Measurements from ENCODE around the gene MAD1L1. TPM values are rescaled to one million over a fixed set of nuclear protein-coding genes. Genes with fewer than 3 reads are reported as not detected.

MAD1L1 gene
- total RNA-seq, 1 donor from 2014 or later = 57.6 TPM

DNA sequence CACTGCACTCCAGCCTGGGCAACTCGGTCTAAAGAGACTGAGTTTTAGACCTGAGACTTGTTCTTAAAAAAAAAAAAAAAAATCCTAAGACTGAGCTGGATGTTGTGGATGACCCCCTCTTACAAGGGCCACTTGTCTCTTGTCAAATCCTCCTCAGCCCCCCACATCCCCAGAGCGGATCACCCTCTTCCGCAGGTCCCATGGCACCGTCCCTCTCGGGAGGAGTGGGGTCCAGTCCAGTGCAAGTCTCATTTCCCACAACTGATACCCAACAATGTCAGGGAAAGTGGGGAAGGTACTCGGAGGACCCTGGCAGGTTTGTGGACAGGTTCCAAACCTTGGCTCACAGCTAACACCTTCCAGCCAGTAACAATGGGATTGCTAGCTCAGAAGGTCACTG lies 462.4 kb downstream of the MAD1L1 start:
- peak overlapping the region; percentile 28 for H3K27ac Mint-ChIP-seq (ENCODE audit: unreplicated experiment)
- no peaks in the 10 kb centered on the region for H3K4me1 Mint-ChIP-seq (ENCODE audit: low read depth, unreplicated experiment)
- no peaks in the 10 kb centered on the region for H3K27me3 Mint-ChIP-seq (ENCODE audit: unreplicated experiment)
- H3K4me3 Mint-ChIP-seq (ENCODE audit: unreplicated experiment) = no peak overlapping the region
- no peak for DNase-seq
- peaks cover 2% of the 10 kb centered on the region for H3K9me3 Mint-ChIP-seq (ENCODE audit: unreplicated experiment)
- H3K36me3 Mint-ChIP-seq (ENCODE audit: unreplicated experiment) = peaks cover 6% of the 10 kb centered on the region
- TF ChIP-seq, protein P1, sequence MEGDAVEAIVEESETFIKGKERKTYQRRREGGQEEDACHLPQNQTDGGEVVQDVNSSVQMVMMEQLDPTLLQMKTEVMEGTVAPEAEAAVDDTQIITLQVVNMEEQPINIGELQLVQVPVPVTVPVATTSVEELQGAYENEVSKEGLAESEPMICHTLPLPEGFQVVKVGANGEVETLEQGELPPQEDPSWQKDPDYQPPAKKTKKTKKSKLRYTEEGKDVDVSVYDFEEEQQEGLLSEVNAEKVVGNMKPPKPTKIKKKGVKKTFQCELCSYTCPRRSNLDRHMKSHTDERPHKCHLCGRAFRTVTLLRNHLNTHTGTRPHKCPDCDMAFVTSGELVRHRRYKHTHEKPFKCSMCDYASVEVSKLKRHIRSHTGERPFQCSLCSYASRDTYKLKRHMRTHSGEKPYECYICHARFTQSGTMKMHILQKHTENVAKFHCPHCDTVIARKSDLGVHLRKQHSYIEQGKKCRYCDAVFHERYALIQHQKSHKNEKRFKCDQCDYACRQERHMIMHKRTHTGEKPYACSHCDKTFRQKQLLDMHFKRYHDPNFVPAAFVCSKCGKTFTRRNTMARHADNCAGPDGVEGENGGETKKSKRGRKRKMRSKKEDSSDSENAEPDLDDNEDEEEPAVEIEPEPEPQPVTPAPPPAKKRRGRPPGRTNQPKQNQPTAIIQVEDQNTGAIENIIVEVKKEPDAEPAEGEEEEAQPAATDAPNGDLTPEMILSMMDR (IDR thresholded peaks at IDR 0.05; ENCODE audit: partially characterized antibody, unreplicated experiment) = no peak

DNA sequence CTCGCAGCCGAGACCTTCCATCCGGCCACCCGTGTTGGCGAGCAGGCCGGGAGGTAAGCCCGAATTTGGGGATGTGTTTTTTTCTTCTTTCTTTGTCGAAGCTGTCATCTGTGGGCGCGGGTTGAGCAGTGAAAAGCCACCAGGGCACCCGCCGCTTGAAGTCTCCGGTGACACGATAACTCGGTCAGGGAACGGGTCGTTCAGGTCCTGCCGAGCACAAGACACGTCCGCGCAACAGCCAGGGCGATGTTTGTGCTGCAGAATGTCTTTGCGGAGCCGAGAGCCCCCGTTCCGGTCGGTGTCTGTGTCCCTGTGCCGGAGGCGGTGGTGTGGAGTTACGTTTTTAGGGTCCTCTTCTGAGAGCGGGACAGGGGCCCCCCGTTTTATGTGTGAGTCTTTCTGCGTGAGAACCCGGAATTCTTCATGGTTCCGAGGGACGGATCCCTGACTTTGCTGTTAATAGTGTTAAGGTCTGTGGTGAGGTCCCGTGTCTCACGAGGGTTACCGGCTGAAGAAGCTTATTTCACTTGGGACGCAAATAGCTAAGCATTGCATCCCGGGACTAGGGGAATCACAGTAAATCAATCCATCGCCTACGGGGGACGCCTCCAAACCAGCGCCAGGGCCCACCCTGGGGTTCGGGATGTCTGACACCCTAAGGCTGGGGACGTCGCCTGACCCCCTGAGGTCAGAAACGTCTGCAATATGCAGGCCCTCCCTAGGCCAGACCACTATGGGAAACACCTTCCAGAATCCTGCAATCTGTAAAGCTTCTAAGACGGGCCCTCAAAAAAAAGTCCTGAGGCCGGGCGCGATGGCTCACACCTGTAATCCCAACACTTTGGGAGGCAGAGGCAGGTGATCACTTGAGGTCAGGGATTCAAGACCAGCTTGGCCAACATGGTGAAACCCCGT lies 463.2 kb downstream of the MAD1L1 start:
- no peaks in the 10 kb centered on the region for H3K4me1 Mint-ChIP-seq (ENCODE audit: low read depth, unreplicated experiment)
- H3K36me3 Mint-ChIP-seq (ENCODE audit: unreplicated experiment) = peaks cover 6% of the 10 kb centered on the region
- no peak overlapping the region for H3K27ac Mint-ChIP-seq (ENCODE audit: unreplicated experiment)
- no peak for DNase-seq
- TF ChIP-seq, protein P1 (IDR thresholded peaks at IDR 0.05; ENCODE audit: partially characterized antibody, unreplicated experiment) = no peak
- peaks cover 2% of the 10 kb centered on the region for H3K9me3 Mint-ChIP-seq (ENCODE audit: unreplicated experiment)
- H3K4me3 Mint-ChIP-seq (ENCODE audit: unreplicated experiment) = no peak overlapping the region
- no peaks in the 10 kb centered on the region for H3K27me3 Mint-ChIP-seq (ENCODE audit: unreplicated experiment)

- Mint-ChIP-seq H3K9me3 (ENCODE audit: unreplicated experiment) (peaks cover 2% of the 10 kb centered on the region), H3K4me1 (ENCODE audit: low read depth, unreplicated experiment) (no peaks in the 10 kb centered on the region), H3K4me3 (ENCODE audit: unreplicated experiment) (no peak overlapping the region), H3K27me3 (ENCODE audit: unreplicated experiment) (no peaks in the 10 kb centered on the region), H3K36me3 (ENCODE audit: unreplicated experiment) (peaks cover 6% of the 10 kb centered on the region), H3K27ac (ENCODE audit: unreplicated experiment) (no peak overlapping the region)
- TF ChIP-seq, protein P1 (IDR thresholded peaks at IDR 0.05; ENCODE audit: partially characterized antibody, unreplicated experiment) = no peak
- no peak for DNase-seq
These were observed 463.9 kb downstream of the MAD1L1 start for GRCh38 chr7:1768832-1769231.

DNA sequence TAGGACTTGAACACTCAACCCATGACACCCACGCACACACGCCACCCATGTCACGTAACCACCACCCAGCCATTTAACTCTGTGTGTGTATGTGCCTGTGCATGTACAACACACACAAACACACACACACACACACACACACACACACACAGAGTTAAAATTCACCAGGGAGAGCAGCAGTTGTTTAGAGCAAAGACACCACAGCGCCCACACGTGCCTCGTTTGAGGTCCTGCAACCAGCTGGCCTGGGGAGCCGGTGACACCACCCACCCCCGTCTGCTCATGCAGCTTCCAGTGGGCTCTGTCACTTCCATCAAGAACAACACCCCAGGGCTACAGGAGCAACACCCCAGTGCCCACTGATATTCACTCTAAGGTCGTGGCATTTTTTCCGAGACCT lies 465.2 kb downstream of the MAD1L1 start:
- H3K9me3 Mint-ChIP-seq (ENCODE audit: unreplicated experiment) = peaks cover 2% of the 10 kb centered on the region
- no peaks in the 10 kb centered on the region for H3K4me1 Mint-ChIP-seq (ENCODE audit: low read depth, unreplicated experiment)
- no peaks in the 10 kb centered on the region for H3K27me3 Mint-ChIP-seq (ENCODE audit: unreplicated experiment)
- no peak for DNase-seq
- TF ChIP-seq, protein P1 (IDR thresholded peaks at IDR 0.05; ENCODE audit: partially characterized antibody, unreplicated experiment) = peak; percentile 12
- H3K27ac Mint-ChIP-seq (ENCODE audit: unreplicated experiment) = no peak overlapping the region
- no peaks in the 10 kb centered on the region for H3K36me3 Mint-ChIP-seq (ENCODE audit: unreplicated experiment)
- H3K4me3 Mint-ChIP-seq (ENCODE audit: unreplicated experiment) = no peak overlapping the region

Small RNA genes within 50 kb of the gene (microRNA-seq; reads per million reads assigned to microRNA genes)
- gene MIR4655 (ENCODE audit: unreplicated experiment) (6.3 reads per million, percentile 37 among the genes with 10 or more reads in this experiment), gene MIR6836 (ENCODE audit: unreplicated experiment) (2.5 reads per million, percentile 17 among the genes with 10 or more reads in this experiment)

Other genes starting within 250 kb of the MAD1L1 start
- gene MRM2, start 9.3 kb upstream of the MAD1L1 start, total RNA-seq (ENCODE audit: unreplicated experiment) = 28.1 TPM
- 19.5 TPM for gene NUDT1, start 9.3 kb upstream of the MAD1L1 start, total RNA-seq (ENCODE audit: unreplicated experiment)
- 22.2 TPM for gene SNX8, start 81.5 kb upstream of the MAD1L1 start, total RNA-seq (ENCODE audit: unreplicated experiment)
- gene EIF3B, start 121.9 kb upstream of the MAD1L1 start, total RNA-seq (ENCODE audit: unreplicated experiment) = 136 TPM
- gene CHST12, start 170.7 kb upstream of the MAD1L1 start, total RNA-seq (ENCODE audit: unreplicated experiment) = 27.3 TPM
- gene GRIFIN, start 243.5 kb upstream of the MAD1L1 start, total RNA-seq (ENCODE audit: unreplicated experiment) = not detected